Astrocyte of the hippocampus (primary cell): Measurements from ENCODE around the gene MYO1F.

Experiments
- DNase-seq: peaks from one replicate; pipeline ENCODE4 v3.0.0; 2011; ENCODE audit warnings: low read depth, low spot score

MYO1F gene

GRCh38 chr19:8491574-8491973 lies 85.7 kb downstream of the MYO1F start:
- DNase-seq, result no peak

- no peak for DNase-seq
These were observed 86.4 kb downstream of the MYO1F start for GRCh38 chr19:8490873-8491272.

GRCh38 chr19:8490395-8490760 lies 86.9 kb downstream of the MYO1F start:
- DNase-seq, result no peak

GRCh38 chr19:8489561-8490394 lies 87.5 kb downstream of the MYO1F start:
- DNase-seq, result no peak

GRCh38 chr19:8488365-8488764 lies 88.9 kb downstream of the MYO1F start:
- no peak for DNase-seq

GRCh38 chr19:8487137-8487851 lies 89.9 kb downstream of the MYO1F start:
- DNase-seq, result no peak

- no peak for DNase-seq
These were observed 90.5 kb downstream of the MYO1F start for GRCh38 chr19:8486661-8487136.

- DNase-seq, result no peak
These were observed 91.5 kb downstream of the MYO1F start for GRCh38 chr19:8485561-8486371.

- DNase-seq, result no peak
These were observed 92.8 kb downstream of the MYO1F start for GRCh38 chr19:8484331-8484894.

- no peak for DNase-seq
These were observed 94.1 kb downstream of the MYO1F start for GRCh38 chr19:8483165-8483564.

- DNase-seq, result no peak
These were observed 94.5 kb downstream of the MYO1F start for GRCh38 chr19:8482696-8483095.

- no peak for DNase-seq
These were observed 95.6 kb downstream of the MYO1F start for GRCh38 chr19:8481616-8482015.

- no peak for DNase-seq
These were observed 96.0 kb downstream of the MYO1F start for GRCh38 chr19:8481201-8481600.

- DNase-seq, result no peak
These were observed 98.6 kb downstream of the MYO1F start for GRCh38 chr19:8478598-8478997.

- no peak for DNase-seq
These were observed 99.4 kb downstream of the MYO1F start for GRCh38 chr19:8477889-8478288.

GRCh38 chr19:8476524-8476923 lies 100.7 kb downstream of the MYO1F start:
- DNase-seq, result no peak

GRCh38 chr19:8475005-8475404 lies 102.2 kb downstream of the MYO1F start:
- DNase-seq, result no peak

- no peak for DNase-seq
These were observed 103.4 kb downstream of the MYO1F start for GRCh38 chr19:8473648-8474476.
